H7 (cell line): Measurements from ENCODE around the gene ZSWIM2. TPM values are rescaled to one million over a fixed set of nuclear protein-coding genes. Genes with fewer than 3 reads are reported as not detected.
"Not testable (repeated sequence)": the region's sequence is repeated elsewhere in the genome, so short reads cannot be mapped to it uniquely, and the experiment has no call there.

Experiments used
- DNase-seq: peaks from one replicate; pipeline ENCODE4 v3.0.0; 2012
- H3K27me3 ChIP-seq: 2 replicates; pipeline ENCODE4 v1.6.0; 2011; ENCODE audit warnings: mild to moderate bottlenecking, low read length; ENCODE audit not compliant: control insufficient read depth, insufficient read depth
- H3K36me3 ChIP-seq: replicated peaks from 2 replicates; pipeline ENCODE4 v1.5.1; 2011; ENCODE audit warnings: low read length; ENCODE audit not compliant: control insufficient read depth, insufficient read depth
- H3K4me3 ChIP-seq: 2 replicates; pipeline ENCODE4 v1.5.1; 2011; ENCODE audit warnings: low read depth, mild to moderate bottlenecking, control low read depth, low read length, moderate library complexity; ENCODE audit not compliant: insufficient read depth
- total RNA-seq: library from RNA; depleted of rRNA; stranded (reverse); fragments of >200 nt; shearing (Covaris generic); gene quantifications from 2 replicates; pipeline ENCODE4 v1.2.3, GENCODE V29; 2014

The ZSWIM2 gene
- total RNA-seq, 1 experiment from 2014 or later, result not detected

DNA sequence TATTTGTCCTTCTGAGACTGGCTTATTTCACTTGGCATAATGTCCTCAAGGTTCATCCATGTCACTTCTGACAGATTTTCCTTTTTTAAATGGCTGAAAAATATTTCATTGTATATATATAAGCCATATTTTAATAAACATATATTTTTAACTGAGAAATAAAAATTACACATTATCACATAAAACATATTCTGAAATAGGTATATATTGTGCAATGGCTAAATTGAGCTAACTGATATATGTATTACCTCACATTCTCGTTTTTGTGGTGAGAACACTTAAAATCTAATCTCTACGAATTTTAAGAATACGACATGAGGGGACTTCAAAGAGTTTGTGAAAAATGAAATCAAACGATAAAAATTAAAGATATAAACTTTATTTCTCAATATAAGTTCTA, 25.7 kb upstream of the ZSWIM2 start:
- H3K27me3 ChIP-seq, result no peaks in the 10 kb centered on the region
- no peaks in the 10 kb centered on the region for H3K36me3 ChIP-seq
- no peak overlapping the region for H3K4me3 ChIP-seq
- DNase-seq, result no peak

DNA sequence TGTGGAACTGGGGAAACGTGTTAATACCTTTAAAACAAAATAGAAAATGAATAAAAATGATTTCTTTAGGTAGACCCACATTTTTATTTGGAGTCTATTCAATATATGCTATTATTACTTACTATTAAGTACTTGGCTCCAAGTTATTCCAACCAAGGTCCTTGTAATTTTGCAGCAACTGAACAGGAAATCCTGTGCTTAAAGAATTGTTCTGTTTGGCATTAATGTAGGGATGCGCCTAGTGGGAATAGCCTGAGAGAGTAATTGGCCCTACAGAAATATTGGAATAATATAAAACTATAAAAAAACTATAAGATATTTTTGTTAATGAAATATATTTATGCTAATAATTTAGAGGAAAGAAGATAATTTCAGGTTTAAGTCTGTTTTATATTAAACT, 22.9 kb upstream of the ZSWIM2 start:
- H3K36me3 ChIP-seq, result no peaks in the 10 kb centered on the region
- DNase-seq, result no peak
- no peak overlapping the region for H3K4me3 ChIP-seq
- H3K27me3 ChIP-seq, result no peaks in the 10 kb centered on the region

GRCh38 chr2:186868344-186868743, 19.4 kb upstream of the ZSWIM2 start:
- Histone ChIP-seq H3K36me3 (no peaks in the 10 kb centered on the region), H3K27me3 (no peaks in the 10 kb centered on the region), H3K4me3 (no peak overlapping the region)
- DNase-seq, result no peak

DNA sequence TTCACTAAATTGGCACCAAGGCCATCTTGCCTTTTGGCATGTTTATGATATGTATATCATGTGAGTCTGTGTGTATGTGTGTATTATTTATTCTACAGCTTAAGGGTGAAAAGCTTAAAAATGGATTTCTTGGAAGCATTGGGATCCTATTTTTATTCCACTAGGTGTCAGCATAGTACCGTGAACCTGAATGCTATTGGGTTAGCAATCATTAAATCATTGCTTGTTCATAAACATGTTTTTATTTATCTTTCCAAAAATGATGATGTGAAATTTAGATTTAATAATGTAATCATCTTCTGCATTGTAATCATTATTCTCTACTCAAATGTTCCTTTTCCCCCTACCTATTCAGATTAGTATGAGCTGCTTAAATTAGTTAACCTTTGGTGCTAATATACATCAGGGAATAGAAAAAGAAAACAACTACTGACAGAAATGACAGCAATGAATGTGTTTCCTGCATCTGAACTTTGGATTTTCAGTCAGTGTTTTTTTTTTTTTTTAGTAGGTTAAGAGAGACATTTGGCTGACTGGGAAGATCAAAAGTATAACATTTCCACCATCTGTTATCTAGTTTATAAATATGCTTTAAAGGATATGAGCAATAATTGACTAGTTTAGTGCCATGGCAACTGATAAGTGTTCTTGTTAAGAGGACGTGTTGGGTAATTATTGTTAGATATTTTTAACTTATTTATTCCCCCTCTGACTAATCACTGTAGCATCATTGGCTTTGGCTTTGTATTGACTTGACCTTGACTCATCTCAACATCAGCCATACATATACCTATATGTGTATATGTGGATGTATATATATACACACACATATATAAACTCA, 14.1 kb upstream of the ZSWIM2 start:
- no peaks in the 10 kb centered on the region for H3K36me3 ChIP-seq
- peak; percentile 4 for DNase-seq

GRCh38 chr2:186855216-186855615, 6.2 kb upstream of the ZSWIM2 start:
- no peak for DNase-seq
- Histone ChIP-seq H3K27me3 (no peaks in the 10 kb centered on the region), H3K4me3 (no peak overlapping the region), H3K36me3 (no peaks in the 10 kb centered on the region)

More for the DNA sequence above, 14.1 kb upstream of the ZSWIM2 start:
- Histone ChIP-seq H3K27me3 (no peaks in the 10 kb centered on the region), H3K4me3 (no peak overlapping the region)

DNA sequence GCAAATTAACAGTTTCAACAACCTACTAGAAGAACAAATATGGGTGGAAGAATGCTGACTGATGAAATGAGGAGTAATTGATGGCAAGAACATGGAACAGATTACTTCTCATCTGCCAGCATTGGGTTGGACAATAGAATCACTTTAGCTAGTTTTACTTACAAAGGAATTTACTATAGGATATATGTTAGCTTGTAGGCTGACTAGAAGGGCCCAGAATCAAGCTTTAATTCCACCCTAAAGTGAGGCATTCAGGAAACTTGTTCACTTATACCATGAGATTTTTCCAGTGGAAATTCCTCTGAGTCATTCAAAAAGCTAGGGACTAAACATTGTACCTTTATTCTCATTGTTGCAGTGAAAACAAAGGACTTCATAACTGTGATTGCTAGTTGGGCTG, 5.0 kb upstream of the ZSWIM2 start:
- H3K27me3 ChIP-seq, result no peaks in the 10 kb centered on the region; the same call in 1 of the 2 replicates
- no peak for DNase-seq
- no peaks in the 10 kb centered on the region for H3K36me3 ChIP-seq
- no peak overlapping the region for H3K4me3 ChIP-seq

- DNase-seq, result no peak
- H3K27me3 ChIP-seq, result no peaks in the 10 kb centered on the region; the same call in 1 of the 2 replicates
- no peak overlapping the region for H3K4me3 ChIP-seq
- H3K36me3 ChIP-seq, result no peaks in the 10 kb centered on the region
These were observed 3.5 kb upstream of the ZSWIM2 start for GRCh38 chr2:186852508-186852907.

GRCh38 chr2:186842373-186842772, 6.6 kb downstream of the ZSWIM2 start:
- no peak for DNase-seq
- Histone ChIP-seq H3K4me3 (no peak overlapping the region), H3K27me3 (no peaks in the 10 kb centered on the region; the same call in 1 of the 2 replicates), H3K36me3 (no peaks in the 10 kb centered on the region)

DNA sequence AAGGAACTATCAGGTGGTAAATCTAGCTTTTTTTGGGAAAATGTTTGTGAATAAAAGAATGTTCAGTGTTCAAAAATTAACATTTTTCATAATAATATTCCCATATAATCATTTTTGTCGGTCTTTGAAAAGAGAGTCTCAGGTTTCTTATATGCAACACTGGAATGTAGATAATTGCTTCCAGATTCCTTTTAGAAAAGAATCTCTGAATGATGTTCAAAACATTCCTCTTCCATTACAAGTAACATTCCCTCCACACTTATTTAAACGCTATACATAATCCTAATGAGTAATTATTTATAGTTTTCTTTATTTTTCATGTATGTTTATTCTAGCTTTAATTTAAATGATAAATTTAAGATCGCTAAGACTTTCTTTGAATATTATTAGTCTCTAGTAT, 7.0 kb downstream of the ZSWIM2 start:
- Histone ChIP-seq H3K36me3 (no peaks in the 10 kb centered on the region), H3K4me3 (no peak overlapping the region), H3K27me3 (no peaks in the 10 kb centered on the region; the same call in 1 of the 2 replicates)
- no peak for DNase-seq

- no peak overlapping the region for H3K4me3 ChIP-seq
- no peaks in the 10 kb centered on the region for H3K36me3 ChIP-seq
- DNase-seq, result no peak
- no peaks in the 10 kb centered on the region for H3K27me3 ChIP-seq
These were observed 13.3 kb downstream of the ZSWIM2 start for GRCh38 chr2:186835628-186836027.

- Histone ChIP-seq H3K4me3 (no peak overlapping the region), H3K27me3 (no peaks in the 10 kb centered on the region), H3K36me3 (no peaks in the 10 kb centered on the region)
- DNase-seq, result no peak
These were observed 21.0 kb downstream of the ZSWIM2 start for GRCh38 chr2:186827862-186828492.

DNA sequence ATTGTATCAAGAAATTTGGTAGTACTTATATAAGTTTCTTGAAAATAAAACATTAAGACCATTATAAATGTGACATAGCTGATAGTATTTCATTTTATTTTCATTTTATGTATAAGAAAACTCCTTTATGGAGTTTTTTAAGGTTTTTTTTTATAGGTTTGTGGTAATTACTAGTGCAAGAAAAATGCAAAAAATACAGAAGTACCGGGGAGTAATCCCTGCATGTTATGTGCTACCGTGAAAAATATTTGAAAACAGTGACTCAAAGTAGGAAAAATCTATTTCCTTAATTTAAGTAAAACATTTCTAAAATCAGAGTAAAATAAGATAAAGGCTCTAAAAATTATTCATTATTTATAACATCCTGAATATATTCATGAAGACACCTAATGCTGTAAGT, 21.6 kb downstream of the ZSWIM2 start:
- Histone ChIP-seq H3K4me3 (no peak overlapping the region), H3K36me3 (no peaks in the 10 kb centered on the region), H3K27me3 (no peaks in the 10 kb centered on the region)
- DNase-seq, result no peak

GRCh38 chr2:186822323-186822722, 26.6 kb downstream of the ZSWIM2 start:
- Histone ChIP-seq H3K4me3 (no peak overlapping the region), H3K27me3 (no peaks in the 10 kb centered on the region), H3K36me3 (no peaks in the 10 kb centered on the region)
- DNase-seq, result no peak

DNA sequence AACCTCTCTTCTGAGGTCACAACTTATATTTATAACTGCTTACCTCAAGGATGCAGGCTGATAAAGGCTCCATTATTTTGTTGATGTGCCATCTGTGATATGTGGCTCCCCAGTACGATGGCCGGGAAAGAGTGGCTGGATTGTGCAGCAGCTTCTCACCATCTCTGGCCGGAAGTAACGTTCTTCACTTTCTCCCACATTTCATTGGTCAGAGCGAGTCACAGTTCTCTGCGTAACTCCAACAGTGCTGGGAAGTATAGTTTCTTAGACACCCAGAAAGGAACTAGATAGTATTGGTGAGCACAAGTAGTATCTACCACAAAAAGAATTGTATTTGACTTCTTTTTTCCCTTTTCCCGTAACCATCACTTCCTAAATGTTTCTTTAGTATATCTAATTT, 28.7 kb downstream of the ZSWIM2 start:
- DNase-seq, result no peak
- H3K4me3 ChIP-seq, result no peak overlapping the region
- no peaks in the 10 kb centered on the region for H3K36me3 ChIP-seq
- no peaks in the 10 kb centered on the region for H3K27me3 ChIP-seq

GRCh38 chr2:186811760-186812159, 37.2 kb downstream of the ZSWIM2 start:
- H3K4me3 ChIP-seq, H3K27me3 ChIP-seq: not testable (repeated sequence)

More at GRCh38 chr2:186811760-186812159, 37.2 kb downstream of the ZSWIM2 start:
- DNase-seq, H3K36me3 ChIP-seq: not testable (repeated sequence)
